ENCODE data around the gene LDB3.
A peak's percentile ranks its signal among the peaks of the same experiment; 100 is the strongest.

Gene LDB3

GRCh38 chr10:86684331-86685097 is 16.2 kb downstream of the LDB3 start:
- TF ChIP-seq, protein P1, sequence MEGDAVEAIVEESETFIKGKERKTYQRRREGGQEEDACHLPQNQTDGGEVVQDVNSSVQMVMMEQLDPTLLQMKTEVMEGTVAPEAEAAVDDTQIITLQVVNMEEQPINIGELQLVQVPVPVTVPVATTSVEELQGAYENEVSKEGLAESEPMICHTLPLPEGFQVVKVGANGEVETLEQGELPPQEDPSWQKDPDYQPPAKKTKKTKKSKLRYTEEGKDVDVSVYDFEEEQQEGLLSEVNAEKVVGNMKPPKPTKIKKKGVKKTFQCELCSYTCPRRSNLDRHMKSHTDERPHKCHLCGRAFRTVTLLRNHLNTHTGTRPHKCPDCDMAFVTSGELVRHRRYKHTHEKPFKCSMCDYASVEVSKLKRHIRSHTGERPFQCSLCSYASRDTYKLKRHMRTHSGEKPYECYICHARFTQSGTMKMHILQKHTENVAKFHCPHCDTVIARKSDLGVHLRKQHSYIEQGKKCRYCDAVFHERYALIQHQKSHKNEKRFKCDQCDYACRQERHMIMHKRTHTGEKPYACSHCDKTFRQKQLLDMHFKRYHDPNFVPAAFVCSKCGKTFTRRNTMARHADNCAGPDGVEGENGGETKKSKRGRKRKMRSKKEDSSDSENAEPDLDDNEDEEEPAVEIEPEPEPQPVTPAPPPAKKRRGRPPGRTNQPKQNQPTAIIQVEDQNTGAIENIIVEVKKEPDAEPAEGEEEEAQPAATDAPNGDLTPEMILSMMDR (IDR thresholded peaks at IDR 0.05; ENCODE audit: low read depth, low read length): peak; percentile 39
- in situ Hi-C loops (cut with HindIII; ENCODE audit: low sequenced_read_pairs): no loop called here
- no peak overlapping the region for H3K4me3 ChIP-seq (ENCODE audit: low read depth, low read length)
- no peak for DNase-seq (ENCODE audit: low read depth, low spot score)

GRCh38 chr10:86685416-86685815 is 17.1 kb downstream of the LDB3 start:
- in situ Hi-C loops (cut with HindIII; ENCODE audit: low sequenced_read_pairs): no loop called here
- TF ChIP-seq, protein P1 (IDR thresholded peaks at IDR 0.05; ENCODE audit: low read depth, low read length): no peak
- no peak overlapping the region for H3K4me3 ChIP-seq (ENCODE audit: low read depth, low read length)
- no peak for DNase-seq (ENCODE audit: low read depth, low spot score)

DNA sequence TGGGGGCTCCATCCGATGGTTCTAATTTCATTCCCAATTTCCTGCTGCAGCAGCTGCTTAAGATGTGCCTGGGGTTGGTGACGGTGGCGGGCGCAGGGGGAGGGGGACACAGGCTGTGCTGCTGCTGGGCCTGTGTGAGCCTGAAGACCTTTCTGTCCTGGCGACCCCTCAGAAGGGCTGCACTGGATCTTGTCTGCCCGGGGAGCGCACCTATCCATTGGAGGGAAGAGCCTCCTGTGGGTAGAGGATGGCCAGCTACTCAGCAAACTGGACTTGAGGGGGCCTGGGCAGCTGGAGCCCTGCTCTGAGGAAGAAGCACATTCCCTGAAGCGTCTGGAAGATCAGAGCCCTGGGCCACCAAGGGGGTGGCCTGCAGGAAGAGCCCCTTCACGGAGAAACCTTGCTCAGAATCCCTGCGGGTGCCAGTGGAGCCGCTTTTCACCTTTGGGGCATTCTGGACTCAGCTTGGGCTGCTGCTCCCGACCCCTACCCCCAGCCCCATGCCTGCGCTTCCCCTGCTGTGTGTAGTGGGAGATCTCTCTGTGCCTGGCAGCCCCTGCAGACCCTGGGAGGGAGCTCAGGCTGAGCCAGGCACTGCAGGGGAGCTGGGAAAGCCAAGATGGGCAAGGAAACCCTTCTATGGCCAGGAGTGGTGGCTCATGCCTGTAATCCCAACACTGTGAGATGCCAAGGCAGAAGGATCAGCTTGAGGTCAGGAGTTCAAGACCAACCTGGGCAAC is 17.8 kb downstream of the LDB3 start:
- TF ChIP-seq, protein P1 (IDR thresholded peaks at IDR 0.05; ENCODE audit: low read depth, low read length): no peak
- in situ Hi-C loops (cut with HindIII; ENCODE audit: low sequenced_read_pairs): no loop called here
- H3K4me3 ChIP-seq (ENCODE audit: low read depth, low read length): no peak overlapping the region
- no peak for DNase-seq (ENCODE audit: low read depth, low spot score)

DNA sequence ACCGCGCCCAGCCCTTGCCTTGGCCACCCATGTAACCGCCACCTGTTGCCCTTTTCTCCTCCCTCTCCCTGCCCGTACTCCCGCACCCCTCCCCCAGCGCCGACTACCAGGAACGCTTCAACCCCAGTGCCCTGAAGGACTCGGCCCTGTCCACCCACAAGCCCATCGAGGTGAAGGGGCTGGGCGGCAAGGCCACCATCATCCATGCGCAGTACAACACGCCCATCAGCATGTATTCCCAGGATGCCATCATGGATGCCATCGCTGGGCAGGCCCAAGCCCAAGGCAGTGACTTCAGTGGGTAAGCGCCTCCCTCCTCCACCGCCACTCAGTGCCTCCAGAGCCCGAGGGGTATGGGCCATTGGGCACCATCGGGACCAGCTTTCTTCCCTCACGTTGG is 18.7 kb downstream of the LDB3 start:
- no peak for DNase-seq (ENCODE audit: low read depth, low spot score)
- in situ Hi-C loops (cut with HindIII; ENCODE audit: low sequenced_read_pairs): no loop called here

GRCh38 chr10:86687750-86688149 is 19.4 kb downstream of the LDB3 start:
- peak; percentile 68 for DNase-seq (ENCODE audit: low read depth, low spot score)
- in situ Hi-C loops (cut with HindIII; ENCODE audit: low sequenced_read_pairs): no loop called here
- TF ChIP-seq, protein P1 (IDR thresholded peaks at IDR 0.05; ENCODE audit: low read depth, low read length): no peak
- no peak overlapping the region for H3K4me3 ChIP-seq (ENCODE audit: low read depth, low read length)

More for the DNA sequence above, 18.7 kb downstream of the LDB3 start:
- H3K4me3 ChIP-seq (ENCODE audit: low read depth, low read length): no peak overlapping the region
- TF ChIP-seq, protein P1 (IDR thresholded peaks at IDR 0.05; ENCODE audit: low read depth, low read length): no peak

DNA sequence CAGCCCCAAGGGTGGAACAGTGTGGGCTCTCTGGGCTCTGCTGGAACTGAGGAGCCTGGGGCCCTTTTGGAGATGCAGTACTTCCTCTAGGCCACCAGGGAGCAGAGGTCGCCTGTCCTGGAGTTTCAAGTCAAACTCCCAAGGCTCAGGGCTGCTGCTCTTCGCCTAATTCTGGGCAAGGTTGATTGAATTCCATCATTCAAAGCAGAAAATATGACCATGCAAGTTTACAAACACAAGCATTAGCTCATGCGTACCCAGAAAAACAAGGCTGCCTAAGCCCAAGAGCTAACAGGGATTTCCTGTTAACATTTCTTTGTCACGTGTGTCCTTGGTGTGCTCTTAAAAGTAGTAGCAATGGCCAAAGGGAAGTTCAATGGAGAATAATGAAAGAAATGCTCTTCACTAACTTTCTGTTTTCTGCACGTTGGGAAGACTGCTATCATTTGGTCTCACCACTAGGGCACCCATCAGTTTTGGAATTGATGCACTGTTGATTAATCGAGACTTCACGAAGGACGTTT is 20.1 kb downstream of the LDB3 start:
- H3K4me3 ChIP-seq (ENCODE audit: low read depth, low read length): no peak overlapping the region
- DNase-seq (ENCODE audit: low read depth, low spot score): peak; percentile 74
- TF ChIP-seq, protein P1 (IDR thresholded peaks at IDR 0.05; ENCODE audit: low read depth, low read length): peak; percentile 88
- in situ Hi-C loops (cut with HindIII; ENCODE audit: low sequenced_read_pairs): no loop called here
